Caco-2 (cell line): Measurements from ENCODE around the gene SPCS3. TPM values are rescaled to one million over a fixed set of nuclear protein-coding genes. Genes with fewer than 3 reads are reported as not detected.
"Not testable (repeated sequence)": the region's sequence is repeated elsewhere in the genome, so short reads cannot be mapped to it uniquely, and the experiment has no call there.

ENCODE experiments used
- BruUV-seq: library from RNA; stranded (reverse); fragments of 400-500 nt; replicated peaks from 2 replicates; lab custom pipeline; 2021; lab: Mats Ljungman, UMichigan
- CTCF ChIA-PET: fragments of 300-600 bp; sonication (Branson Sonifier 250); formaldehyde crosslinking; loops from one replicate; lab custom pipeline; 2022; ENCODE audit warnings: antibody characterized with exemption; lab: Charles Lee
- POLR2A ChIA-PET: fragments of 300-600 bp; sonication (Branson Sonifier 250); formaldehyde crosslinking; loops from one replicate; lab custom pipeline; 2022; ENCODE audit warnings: antibody characterized with exemption; lab: Charles Lee
- DNase-seq, 2 experiments: peaks; one replicate each; pipeline versions ENCODE4 v3.0.0 to v3.0.0-alpha.2; 2020 to 2022
- H3K27me3 ChIP-seq: replicated peaks from 2 replicates; pipeline ENCODE4 v1.6.0; 2011; ENCODE audit warnings: low read length; ENCODE audit not compliant: control insufficient read depth, insufficient read depth
- H3K36me3 ChIP-seq: 2 replicates; pipeline ENCODE4 v1.5.1; 2011; ENCODE audit warnings: low read length; ENCODE audit not compliant: control insufficient read depth, insufficient read depth
- H3K4me1 ChIP-seq: fragments of 250-450 bp; sonication (Bioruptor Pico); 2 replicates; pipeline ENCODE4 v1.5.1; 2020; ENCODE audit warnings: mild to moderate bottlenecking
- H3K4me3 ChIP-seq: 2 replicates; pipeline ENCODE4 v1.5.1; 2011; ENCODE audit warnings: low read depth, mild to moderate bottlenecking, control low read depth, low read length
- H3K9me3 ChIP-seq: fragments of 250-450 bp; sonication (Bioruptor Pico); 2 replicates; pipeline ENCODE4 v1.5.1; 2020; ENCODE audit warnings: mild to moderate bottlenecking, moderate library complexity
- H3K27ac Mint-ChIP-seq: one replicate; pipeline ENCODE4 v1.8.0; 2022; ENCODE audit warnings: mixed read lengths; ENCODE audit not compliant: unreplicated experiment
- H3K27me3 Mint-ChIP-seq: one replicate; pipeline ENCODE4 v1.8.0; 2022; ENCODE audit warnings: mixed read lengths; ENCODE audit not compliant: insufficient read depth, unreplicated experiment
- H3K36me3 Mint-ChIP-seq: one replicate; pipeline ENCODE4 v1.8.0; 2022; ENCODE audit warnings: mild to moderate bottlenecking, mixed read lengths; ENCODE audit not compliant: insufficient read depth, unreplicated experiment
- H3K4me1 Mint-ChIP-seq: one replicate; pipeline ENCODE4 v1.8.0; 2022; ENCODE audit warnings: low read depth, mixed read lengths; ENCODE audit not compliant: unreplicated experiment
- H3K4me3 Mint-ChIP-seq: one replicate; pipeline ENCODE4 v1.8.0; 2022; ENCODE audit warnings: mild to moderate bottlenecking, moderate library complexity, mixed read lengths; ENCODE audit not compliant: unreplicated experiment
- H3K9me3 Mint-ChIP-seq: one replicate; pipeline ENCODE4 v1.8.0; 2022; ENCODE audit warnings: mixed read lengths; ENCODE audit not compliant: unreplicated experiment
- intact Hi-C: fragments of 100-400 bp; cut with micrococcal nuclease; formaldehyde crosslinking; loops from one replicate; pipeline ENCODE4 v1.10.0; 2022; ENCODE audit not compliant: unreplicated experiment
- total RNA-seq: library from RNA; stranded (reverse); gene quantifications from 2 replicates; pipeline ENCODE4 v1.2.3, GENCODE V29; 2022
- TF ChIP-seq, protein P1 (sequence below), 2 experiments: fragments of 200-600 bp in 1 of 2; IDR thresholded peaks; 1 replicate in 1 of 2; 2 replicates in 1 of 2; pipeline versions ENCODE4 v1.5.1 to v1.8.0; 2011 to 2022; ENCODE audit warnings: antibody characterized with exemption in 1 of 2, control low read depth in 1 of 2, inconsistent platforms in 1 of 2, low read depth in 1 of 2, low read length in 1 of 2, mild to moderate bottlenecking in 1 of 2, moderate library complexity in 1 of 2; ENCODE audit not compliant: insufficient read depth in 1 of 2, severe bottlenecking in 1 of 2, unreplicated experiment in 1 of 2

The SPCS3 gene
- total RNA-seq, 1 experiment from 2014 or later, result 56.2 TPM

DNA sequence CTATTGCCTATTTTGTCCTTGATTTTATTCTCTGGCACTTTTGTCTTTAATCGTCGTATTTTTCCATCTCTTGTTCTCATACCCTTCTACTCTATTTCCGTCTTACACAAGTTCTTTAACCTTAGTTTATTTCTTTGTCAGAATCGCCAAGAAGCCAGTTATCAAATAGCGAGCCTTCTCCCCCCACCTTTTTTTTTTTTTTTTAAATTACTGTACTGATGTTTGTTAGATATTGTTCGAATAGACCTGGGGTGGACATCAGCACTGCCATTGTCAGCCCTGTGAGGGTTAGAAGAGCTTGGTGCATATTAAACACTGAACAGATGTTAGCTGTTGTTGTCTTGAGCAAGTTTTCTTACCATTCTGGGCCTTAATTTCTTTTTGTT, 1.2 kb downstream of the SPCS3 start:
- H3K27me3 Mint-ChIP-seq, result no peaks in the 10 kb centered on the region
- H3K9me3 Mint-ChIP-seq, result no peaks in the 10 kb centered on the region
- Histone ChIP-seq H3K4me3 (peak overlapping the region; percentile 99), H3K4me1 (no peaks in the 10 kb centered on the region; the same call in 1 of the 2 replicates), H3K27me3 (no peaks in the 10 kb centered on the region), H3K36me3 (no peaks in the 10 kb centered on the region), H3K9me3 (no peaks in the 10 kb centered on the region)
- DNase-seq, result no peak
- no peaks in the 10 kb centered on the region for H3K4me1 Mint-ChIP-seq
- ChIA-PET CTCF (no interaction called here), POLR2A (no interaction called here)
- H3K4me3 Mint-ChIP-seq, result peak overlapping the region; percentile 84
- no peaks in the 10 kb centered on the region for H3K36me3 Mint-ChIP-seq
- TF ChIP-seq, protein P1, sequence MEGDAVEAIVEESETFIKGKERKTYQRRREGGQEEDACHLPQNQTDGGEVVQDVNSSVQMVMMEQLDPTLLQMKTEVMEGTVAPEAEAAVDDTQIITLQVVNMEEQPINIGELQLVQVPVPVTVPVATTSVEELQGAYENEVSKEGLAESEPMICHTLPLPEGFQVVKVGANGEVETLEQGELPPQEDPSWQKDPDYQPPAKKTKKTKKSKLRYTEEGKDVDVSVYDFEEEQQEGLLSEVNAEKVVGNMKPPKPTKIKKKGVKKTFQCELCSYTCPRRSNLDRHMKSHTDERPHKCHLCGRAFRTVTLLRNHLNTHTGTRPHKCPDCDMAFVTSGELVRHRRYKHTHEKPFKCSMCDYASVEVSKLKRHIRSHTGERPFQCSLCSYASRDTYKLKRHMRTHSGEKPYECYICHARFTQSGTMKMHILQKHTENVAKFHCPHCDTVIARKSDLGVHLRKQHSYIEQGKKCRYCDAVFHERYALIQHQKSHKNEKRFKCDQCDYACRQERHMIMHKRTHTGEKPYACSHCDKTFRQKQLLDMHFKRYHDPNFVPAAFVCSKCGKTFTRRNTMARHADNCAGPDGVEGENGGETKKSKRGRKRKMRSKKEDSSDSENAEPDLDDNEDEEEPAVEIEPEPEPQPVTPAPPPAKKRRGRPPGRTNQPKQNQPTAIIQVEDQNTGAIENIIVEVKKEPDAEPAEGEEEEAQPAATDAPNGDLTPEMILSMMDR (IDR thresholded peaks at IDR 0.05; ENCODE audit: insufficient read depth in 1 of 2, low read depth in 1 of 2, low read length in 1 of 2, severe bottlenecking in 1 of 2, unreplicated experiment in 1 of 2), result no peak
- BruUV-seq, result no TSS peak
- intact Hi-C loops, result no loop called here
- H3K27ac Mint-ChIP-seq, result peak overlapping the region; percentile 81

DNA sequence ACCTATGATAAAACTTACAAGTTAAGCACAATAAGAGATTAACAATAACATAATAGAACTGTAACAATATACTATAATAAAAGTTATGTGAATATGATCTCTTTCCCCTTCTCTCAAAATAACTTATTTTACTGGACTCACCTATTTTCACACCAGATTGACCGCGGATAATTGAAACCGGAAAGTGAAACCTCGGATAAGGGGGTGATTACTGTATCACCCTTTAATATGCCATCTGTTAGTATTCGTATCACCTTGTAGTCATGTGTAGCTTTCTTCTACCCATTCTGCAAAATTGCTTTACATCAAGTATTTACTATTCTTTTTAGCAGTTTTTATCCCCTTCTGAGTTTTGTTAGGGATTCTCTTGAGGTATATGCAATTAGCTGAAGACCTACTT, 1.8 kb downstream of the SPCS3 start:
- no peaks in the 10 kb centered on the region for H3K27me3 Mint-ChIP-seq
- Histone ChIP-seq H3K36me3 (no peaks in the 10 kb centered on the region), H3K27me3 (no peaks in the 10 kb centered on the region), H3K4me3 (peak overlapping the region; percentile 99), H3K4me1 (no peaks in the 10 kb centered on the region; the same call in 1 of the 2 replicates), H3K9me3 (no peaks in the 10 kb centered on the region)
- ChIA-PET CTCF (no interaction called here), POLR2A (no interaction called here)
- no peaks in the 10 kb centered on the region for H3K4me1 Mint-ChIP-seq
- no peak for DNase-seq
- BruUV-seq, result no TSS peak
- H3K36me3 Mint-ChIP-seq, result no peaks in the 10 kb centered on the region
- H3K27ac Mint-ChIP-seq, result no peak overlapping the region
- intact Hi-C loops, result no loop called here
- no peaks in the 10 kb centered on the region for H3K9me3 Mint-ChIP-seq
- TF ChIP-seq, protein P1 (IDR thresholded peaks at IDR 0.05; ENCODE audit: insufficient read depth in 1 of 2, low read depth in 1 of 2, low read length in 1 of 2, severe bottlenecking in 1 of 2, unreplicated experiment in 1 of 2), result no peak
- peak overlapping the region; percentile 84 for H3K4me3 Mint-ChIP-seq

DNA sequence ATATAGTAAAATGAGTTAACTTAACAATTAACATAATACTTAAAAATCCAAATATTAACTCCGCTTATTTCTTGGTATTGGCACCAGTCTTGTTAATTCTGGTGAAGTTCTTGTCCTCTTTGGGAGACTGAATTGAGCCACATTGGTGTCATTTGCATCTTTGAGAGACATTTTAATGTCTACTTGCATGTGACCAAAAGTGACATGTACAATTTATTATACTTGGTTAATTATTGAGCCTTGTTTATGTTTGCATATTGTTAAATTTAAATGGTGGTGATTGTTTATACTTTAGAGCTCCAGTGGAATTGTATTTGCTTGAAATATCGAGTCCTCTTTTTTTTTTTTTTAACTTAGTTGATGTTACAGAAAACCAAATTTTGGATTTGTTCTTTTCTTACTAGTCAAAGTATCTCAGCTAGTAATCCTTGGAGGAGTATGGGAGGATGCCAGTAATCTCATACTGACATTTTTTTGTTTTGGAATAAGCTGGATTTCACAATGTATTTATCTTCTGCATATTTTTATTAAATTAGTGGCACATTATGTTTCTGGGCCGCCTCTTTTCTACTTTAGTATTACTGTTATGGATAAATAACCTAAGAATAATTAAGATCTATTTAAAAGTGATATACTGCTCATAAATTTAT, 3.9 kb downstream of the SPCS3 start:
- no peaks in the 10 kb centered on the region for H3K4me1 Mint-ChIP-seq
- H3K4me3 Mint-ChIP-seq, result no peak overlapping the region
- no TSS peak for BruUV-seq
- Histone ChIP-seq H3K27me3 (no peaks in the 10 kb centered on the region), H3K9me3 (no peaks in the 10 kb centered on the region), H3K36me3 (no peaks in the 10 kb centered on the region), H3K4me1 (no peaks in the 10 kb centered on the region; the same call in 1 of the 2 replicates), H3K4me3 (no peak overlapping the region)
- CTCF ChIA-PET, result no interaction called here
- no peaks in the 10 kb centered on the region for H3K27me3 Mint-ChIP-seq
- no peak overlapping the region for H3K27ac Mint-ChIP-seq
- no peak for DNase-seq
- TF ChIP-seq, protein P1 (IDR thresholded peaks at IDR 0.05; ENCODE audit: insufficient read depth in 1 of 2, low read depth in 1 of 2, low read length in 1 of 2, severe bottlenecking in 1 of 2, unreplicated experiment in 1 of 2), result no peak
- intact Hi-C loops, result no loop called here
- H3K9me3 Mint-ChIP-seq, result no peaks in the 10 kb centered on the region
- POLR2A ChIA-PET, result no interaction called here
- H3K36me3 Mint-ChIP-seq, result no peaks in the 10 kb centered on the region

DNA sequence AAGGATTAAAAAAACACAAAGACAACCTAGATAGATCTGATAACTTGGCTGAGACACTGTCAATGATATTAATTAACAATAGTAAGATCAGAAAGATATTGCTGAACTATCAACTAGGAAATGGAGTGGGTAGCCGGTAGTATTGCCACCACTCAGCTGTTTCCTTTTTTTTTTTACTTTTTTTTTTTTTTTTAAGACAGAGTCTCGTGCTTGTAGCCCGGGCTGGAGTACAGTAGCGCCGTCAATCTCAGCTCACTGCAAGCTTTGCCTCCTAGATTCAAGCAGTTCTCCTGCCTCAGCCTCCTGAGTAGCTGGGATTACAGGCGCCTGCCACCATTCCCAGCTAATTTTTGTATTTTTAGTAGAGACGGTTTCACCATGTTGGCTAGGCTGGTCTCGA, 5.1 kb downstream of the SPCS3 start:
- POLR2A ChIA-PET, result not testable (repeated sequence)

More for the DNA sequence above, 5.1 kb downstream of the SPCS3 start:
- H3K27me3 Mint-ChIP-seq, BruUV-seq, DNase-seq, H3K9me3 Mint-ChIP-seq, CTCF ChIA-PET, intact Hi-C loops, H3K4me1 Mint-ChIP-seq, H3K27ac Mint-ChIP-seq, H3K9me3 ChIP-seq, H3K36me3 ChIP-seq, H3K4me3 Mint-ChIP-seq, H3K4me1 ChIP-seq, H3K36me3 Mint-ChIP-seq, H3K4me3 ChIP-seq, H3K27me3 ChIP-seq: not testable (repeated sequence)
